Measurements from ENCODE around the gene CFAP119. TPM values are rescaled to one million over a fixed set of nuclear protein-coding genes. Genes with fewer than 3 reads are reported as not detected.

Gene CFAP119
- polyA plus RNA-seq, 1 donor (not counting 4 experiments of a cell fraction or from before 2014, with no cell fraction given) = 3.0 TPM

DNA sequence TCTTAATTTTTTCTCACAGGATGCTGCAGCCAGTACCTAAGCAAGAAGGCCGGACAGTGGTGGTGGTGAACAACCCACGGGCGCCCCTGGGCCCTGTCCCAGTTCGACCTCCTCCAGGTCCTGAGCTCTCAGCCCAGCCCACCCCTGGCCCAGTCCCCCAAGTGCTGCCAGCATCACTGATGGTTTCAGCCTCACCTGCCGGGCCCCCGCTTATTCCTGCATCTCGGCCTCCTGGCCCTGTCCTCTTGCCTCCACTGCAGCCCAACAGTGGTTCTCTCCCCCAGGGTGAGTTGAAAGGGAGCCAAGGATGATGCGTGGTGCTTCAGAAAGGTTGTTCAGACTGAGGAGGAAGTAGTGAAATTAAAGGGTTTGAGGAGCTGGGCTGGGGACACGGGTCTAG, 41.2 kb downstream of the CFAP119 start:
- H4K20me1 ChIP-seq (ENCODE audit: control insufficient read depth, extremely low read depth, insufficient read depth, low read length) = no peaks in the 10 kb centered on the region
- H2AFZ ChIP-seq (ENCODE audit: control insufficient read depth, low read length) = no peak overlapping the region
- dilution Hi-C loops (cut with MboI; ENCODE audit: extremely low pct_ligation_motif_present, low sequenced_read_pairs) = no loop called here
- no peak overlapping the region for H3K4me2 ChIP-seq (ENCODE audit: control insufficient read depth, extremely low read depth, insufficient read depth, low read depth, low read length)
- H3K27me3 ChIP-seq (ENCODE audit: control insufficient read depth, extremely low read depth, insufficient read depth, low read length) = no peaks in the 10 kb centered on the region
- DNase-seq (ENCODE audit: low read depth, low spot score) (no peak), FAIRE-seq (no peak)
- H3K9ac ChIP-seq (ENCODE audit: control insufficient read depth, extremely low read depth, insufficient read depth, low read length) = no peak overlapping the region
- no peaks in the 10 kb centered on the region for H3K9me3 ChIP-seq (ENCODE audit: control insufficient read depth, low read depth, low read length)
- no peaks in the 10 kb centered on the region for H3K9me1 ChIP-seq (ENCODE audit: control insufficient read depth, extremely low read depth, insufficient read depth, low read length)
- peaks cover 62 to 65% of the 10 kb centered on the region in 2 experiments for H3K36me3 ChIP-seq (ENCODE audit: control insufficient read depth in 2 of 2, extremely low read depth in 1 of 2, insufficient read depth in 2 of 2, low read length in 2 of 2)
- H3K4me3 ChIP-seq (ENCODE audit: control insufficient read depth in 2 of 3, extremely low read depth in 1 of 3, insufficient read depth in 2 of 3, low read depth in 1 of 3, low read length in 3 of 3) = no peak overlapping the region
- TF ChIP-seq, protein P1, sequence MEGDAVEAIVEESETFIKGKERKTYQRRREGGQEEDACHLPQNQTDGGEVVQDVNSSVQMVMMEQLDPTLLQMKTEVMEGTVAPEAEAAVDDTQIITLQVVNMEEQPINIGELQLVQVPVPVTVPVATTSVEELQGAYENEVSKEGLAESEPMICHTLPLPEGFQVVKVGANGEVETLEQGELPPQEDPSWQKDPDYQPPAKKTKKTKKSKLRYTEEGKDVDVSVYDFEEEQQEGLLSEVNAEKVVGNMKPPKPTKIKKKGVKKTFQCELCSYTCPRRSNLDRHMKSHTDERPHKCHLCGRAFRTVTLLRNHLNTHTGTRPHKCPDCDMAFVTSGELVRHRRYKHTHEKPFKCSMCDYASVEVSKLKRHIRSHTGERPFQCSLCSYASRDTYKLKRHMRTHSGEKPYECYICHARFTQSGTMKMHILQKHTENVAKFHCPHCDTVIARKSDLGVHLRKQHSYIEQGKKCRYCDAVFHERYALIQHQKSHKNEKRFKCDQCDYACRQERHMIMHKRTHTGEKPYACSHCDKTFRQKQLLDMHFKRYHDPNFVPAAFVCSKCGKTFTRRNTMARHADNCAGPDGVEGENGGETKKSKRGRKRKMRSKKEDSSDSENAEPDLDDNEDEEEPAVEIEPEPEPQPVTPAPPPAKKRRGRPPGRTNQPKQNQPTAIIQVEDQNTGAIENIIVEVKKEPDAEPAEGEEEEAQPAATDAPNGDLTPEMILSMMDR (optimal IDR thresholded peaks at IDR 0.05 in 1 of 3, IDR thresholded peaks at IDR 0.05 in 1 of 3, conservative IDR thresholded peaks at IDR 0.05 in 1 of 3; ENCODE audit: extremely low read depth in 1 of 3, insufficient read depth in 2 of 3, low read length in 3 of 3) = no peak
- TF ChIP-seq EZH2 (IDR thresholded peaks at IDR 0.05; ENCODE audit: low read length) = no peak
- peaks cover 3% of the 10 kb centered on the region for H3K4me1 ChIP-seq (ENCODE audit: control insufficient read depth, extremely low read depth, insufficient read depth, low read length)
- peaks cover 60% of the 10 kb centered on the region for H3K79me2 ChIP-seq (ENCODE audit: control insufficient read depth, insufficient read depth, low read length)
- no peak overlapping the region for H3K27ac ChIP-seq (ENCODE audit: control insufficient read depth, insufficient read depth, low read length)

DNA sequence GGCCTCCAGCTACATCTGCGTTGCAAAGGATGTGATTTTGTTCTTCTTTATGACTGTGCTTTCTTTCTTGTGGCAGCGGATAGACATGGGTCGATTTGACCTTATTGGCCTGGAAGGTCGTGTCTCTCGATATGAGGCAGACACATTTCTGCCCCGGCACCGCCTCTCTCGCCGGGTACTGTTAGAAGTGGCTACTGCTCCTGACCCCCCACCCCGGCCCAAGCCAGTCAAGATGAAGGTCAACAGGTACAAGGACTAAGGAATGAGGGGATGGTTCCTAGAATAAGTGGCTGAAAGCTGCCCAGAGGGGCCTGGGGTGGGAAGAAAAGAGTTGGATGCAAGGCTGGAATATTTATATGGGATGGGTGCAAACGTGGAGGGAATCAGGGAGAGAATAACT, 41.8 kb downstream of the CFAP119 start:
- no peak overlapping the region for H3K27ac ChIP-seq (ENCODE audit: control insufficient read depth, insufficient read depth, low read length)
- TF ChIP-seq, protein P1 (optimal IDR thresholded peaks at IDR 0.05 in 1 of 3, IDR thresholded peaks at IDR 0.05 in 1 of 3, conservative IDR thresholded peaks at IDR 0.05 in 1 of 3; ENCODE audit: extremely low read depth in 1 of 3, insufficient read depth in 2 of 3, low read length in 3 of 3) = no peak
- no peak for TF ChIP-seq EZH2 (IDR thresholded peaks at IDR 0.05; ENCODE audit: low read length)
- peaks cover 57 to 66% of the 10 kb centered on the region in 2 experiments for H3K36me3 ChIP-seq (ENCODE audit: control insufficient read depth in 2 of 2, extremely low read depth in 1 of 2, insufficient read depth in 2 of 2, low read length in 2 of 2)
- H4K20me1 ChIP-seq (ENCODE audit: control insufficient read depth, extremely low read depth, insufficient read depth, low read length) = peaks cover 3% of the 10 kb centered on the region
- FAIRE-seq (no peak), DNase-seq (ENCODE audit: low read depth, low spot score) (no peak)
- no peak overlapping the region for H3K9ac ChIP-seq (ENCODE audit: control insufficient read depth, extremely low read depth, insufficient read depth, low read length)
- dilution Hi-C loops (cut with MboI; ENCODE audit: extremely low pct_ligation_motif_present, low sequenced_read_pairs) = no loop called here
- peaks cover 9% of the 10 kb centered on the region for H3K4me1 ChIP-seq (ENCODE audit: control insufficient read depth, extremely low read depth, insufficient read depth, low read length)
- no peaks in the 10 kb centered on the region for H3K27me3 ChIP-seq (ENCODE audit: control insufficient read depth, extremely low read depth, insufficient read depth, low read length)
- no peak overlapping the region for H2AFZ ChIP-seq (ENCODE audit: control insufficient read depth, low read length)
- no peaks in the 10 kb centered on the region for H3K9me1 ChIP-seq (ENCODE audit: control insufficient read depth, extremely low read depth, insufficient read depth, low read length)
- peaks cover 58% of the 10 kb centered on the region for H3K79me2 ChIP-seq (ENCODE audit: control insufficient read depth, insufficient read depth, low read length)
- no peak overlapping the region for H3K4me3 ChIP-seq (ENCODE audit: control insufficient read depth in 2 of 3, extremely low read depth in 1 of 3, insufficient read depth in 2 of 3, low read depth in 1 of 3, low read length in 3 of 3)
- no peaks in the 10 kb centered on the region for H3K9me3 ChIP-seq (ENCODE audit: control insufficient read depth, low read depth, low read length)
- no peak overlapping the region for H3K4me2 ChIP-seq (ENCODE audit: control insufficient read depth, extremely low read depth, insufficient read depth, low read depth, low read length)
